ENCODE measurements around the gene LARP1.

The LARP1 gene

DNA sequence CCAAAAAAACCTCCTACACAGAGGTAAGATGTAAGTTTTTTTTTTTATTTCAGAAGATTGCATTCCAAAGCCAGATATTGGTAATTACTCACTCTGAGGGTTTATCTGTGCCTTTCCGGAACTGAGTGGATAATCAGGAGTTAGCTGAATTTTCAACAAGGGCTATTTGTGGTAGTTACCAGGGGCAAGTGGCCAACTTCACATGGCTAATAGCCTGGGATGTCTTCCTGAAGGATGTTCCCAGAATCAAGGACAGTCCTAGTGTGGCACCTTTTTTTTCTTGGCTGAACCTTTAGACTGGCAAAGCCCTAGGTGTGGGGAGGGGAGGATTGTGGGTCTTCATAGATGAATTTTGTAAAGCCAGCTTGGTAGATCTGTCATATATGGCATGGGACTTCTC lies 7.1 kb downstream of the LARP1 start:
- H3K9ac ChIP-seq (ENCODE audit: low read length in 2 of 2), result no peak overlapping the region
- no peak overlapping the region for H3K27ac ChIP-seq (ENCODE audit: low read length)
- H3K4me1 ChIP-seq (ENCODE audit: control insufficient read depth, insufficient read depth, low read length), result peaks cover 40% of the 10 kb centered on the region
- no peaks in the 10 kb centered on the region for H3K27me3 ChIP-seq (ENCODE audit: control insufficient read depth in 1 of 2, insufficient read depth in 2 of 2, low read length in 2 of 2)
- H3K9me3 ChIP-seq (ENCODE audit: control insufficient read depth in 2 of 2, low read length in 2 of 2), result no peaks in the 10 kb centered on the region
- no peak overlapping the region for H3K4me3 ChIP-seq (ENCODE audit: low read length in 2 of 2)
- H3K36me3 ChIP-seq (ENCODE audit: control insufficient read depth in 2 of 2, insufficient read depth in 2 of 2, low read length in 2 of 2), result no peaks in the 10 kb centered on the region

DNA sequence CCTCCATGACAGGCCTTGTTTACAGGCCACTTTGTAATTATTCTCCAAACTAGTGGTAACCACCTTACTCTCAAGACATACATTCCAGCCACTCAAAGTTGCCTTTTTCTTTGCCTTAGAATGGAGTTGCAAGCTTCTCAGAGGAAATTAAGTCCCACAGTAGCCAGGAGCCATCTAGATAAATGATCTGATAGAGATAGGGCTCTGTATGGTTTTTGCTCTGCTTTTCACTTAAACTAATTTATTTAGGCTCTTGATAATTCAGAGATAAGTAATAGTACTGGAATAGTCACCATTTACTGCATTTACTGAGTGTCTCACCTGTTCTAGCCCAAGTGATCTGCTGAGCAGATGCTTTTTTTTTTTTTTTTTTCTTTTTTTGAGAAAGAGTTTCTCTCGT lies 7.5 kb downstream of the LARP1 start:
- Histone ChIP-seq H3K9ac (ENCODE audit: low read length in 2 of 2) (no peak overlapping the region), H3K9me3 (ENCODE audit: control insufficient read depth in 2 of 2, low read length in 2 of 2) (no peaks in the 10 kb centered on the region), H3K4me3 (ENCODE audit: low read length in 2 of 2) (no peak overlapping the region), H3K36me3 (ENCODE audit: control insufficient read depth in 2 of 2, insufficient read depth in 2 of 2, low read length in 2 of 2) (no peaks in the 10 kb centered on the region), H3K27ac (ENCODE audit: low read length) (no peak overlapping the region), H3K4me1 (ENCODE audit: control insufficient read depth, insufficient read depth, low read length) (peaks cover 42% of the 10 kb centered on the region), H3K27me3 (ENCODE audit: control insufficient read depth in 1 of 2, insufficient read depth in 2 of 2, low read length in 2 of 2) (no peaks in the 10 kb centered on the region)

DNA sequence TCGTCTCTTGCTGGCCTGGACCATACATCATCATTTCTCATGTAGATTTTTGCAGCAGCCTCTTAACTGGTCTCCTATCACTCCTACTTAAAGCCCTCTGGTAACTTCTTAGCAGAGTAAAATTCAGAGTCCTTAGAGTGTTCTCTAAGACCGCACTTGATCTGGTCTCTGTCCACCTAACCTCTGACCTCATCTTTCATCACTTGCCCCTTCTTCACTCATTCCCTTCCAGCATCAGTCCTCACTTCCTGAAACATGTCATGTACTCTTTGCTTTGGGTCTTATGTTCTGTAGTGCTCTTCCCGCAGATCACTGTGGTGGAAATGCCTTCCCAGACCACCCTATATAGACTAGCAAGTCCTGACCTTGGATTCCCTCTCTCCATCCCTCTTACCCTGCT lies 9.8 kb downstream of the LARP1 start:
- Histone ChIP-seq H3K4me3 (ENCODE audit: low read length in 2 of 2) (no peak overlapping the region), H3K9ac (ENCODE audit: low read length in 2 of 2) (no peak overlapping the region), H3K27ac (ENCODE audit: low read length) (no peak overlapping the region), H3K27me3 (ENCODE audit: control insufficient read depth in 1 of 2, insufficient read depth in 2 of 2, low read length in 2 of 2) (no peaks in the 10 kb centered on the region), H3K9me3 (ENCODE audit: control insufficient read depth in 2 of 2, low read length in 2 of 2) (no peaks in the 10 kb centered on the region), H3K36me3 (ENCODE audit: control insufficient read depth in 2 of 2, insufficient read depth in 2 of 2, low read length in 2 of 2) (peaks cover 0 to 2% of the 10 kb centered on the region in 2 donors), H3K4me1 (ENCODE audit: control insufficient read depth, insufficient read depth, low read length) (peaks cover 41% of the 10 kb centered on the region)

DNA sequence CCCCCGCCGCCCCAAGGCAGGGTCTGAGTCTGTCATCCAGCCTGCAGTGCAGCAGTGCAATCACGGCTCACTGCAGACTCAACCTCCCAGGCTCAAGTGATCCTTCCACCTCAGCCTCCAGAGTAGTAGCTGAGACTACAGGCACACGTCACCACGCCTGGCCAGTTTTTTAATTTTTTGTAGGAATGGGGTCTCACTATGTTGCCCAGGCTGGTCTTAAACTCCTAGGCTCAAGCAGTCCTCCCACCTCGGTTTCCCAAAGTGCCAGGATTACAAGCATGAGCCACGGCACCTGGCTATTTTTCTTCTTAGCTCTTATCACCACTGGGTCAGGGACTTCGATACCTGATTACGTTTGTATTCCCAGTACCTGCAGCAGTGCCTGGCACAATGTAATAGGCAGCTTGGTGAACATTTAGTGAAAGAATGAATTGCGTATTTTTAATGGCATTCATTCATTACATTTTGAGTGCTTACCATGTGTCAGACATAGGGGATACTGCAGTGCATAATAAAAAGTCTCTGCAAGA lies 10.3 kb downstream of the LARP1 start:
- peaks cover 0 to 2% of the 10 kb centered on the region in 2 donors for H3K36me3 ChIP-seq (ENCODE audit: control insufficient read depth in 2 of 2, insufficient read depth in 2 of 2, low read length in 2 of 2)
- no peaks in the 10 kb centered on the region for H3K9me3 ChIP-seq (ENCODE audit: control insufficient read depth in 2 of 2, low read length in 2 of 2)
- no peak overlapping the region for H3K9ac ChIP-seq (ENCODE audit: low read length in 2 of 2)
- H3K4me3 ChIP-seq (ENCODE audit: low read length in 2 of 2), result no peak overlapping the region
- H3K27me3 ChIP-seq (ENCODE audit: control insufficient read depth in 1 of 2, insufficient read depth in 2 of 2, low read length in 2 of 2), result no peaks in the 10 kb centered on the region
- peaks cover 44% of the 10 kb centered on the region for H3K4me1 ChIP-seq (ENCODE audit: control insufficient read depth, insufficient read depth, low read length)
- H3K27ac ChIP-seq (ENCODE audit: low read length), result no peak overlapping the region

DNA sequence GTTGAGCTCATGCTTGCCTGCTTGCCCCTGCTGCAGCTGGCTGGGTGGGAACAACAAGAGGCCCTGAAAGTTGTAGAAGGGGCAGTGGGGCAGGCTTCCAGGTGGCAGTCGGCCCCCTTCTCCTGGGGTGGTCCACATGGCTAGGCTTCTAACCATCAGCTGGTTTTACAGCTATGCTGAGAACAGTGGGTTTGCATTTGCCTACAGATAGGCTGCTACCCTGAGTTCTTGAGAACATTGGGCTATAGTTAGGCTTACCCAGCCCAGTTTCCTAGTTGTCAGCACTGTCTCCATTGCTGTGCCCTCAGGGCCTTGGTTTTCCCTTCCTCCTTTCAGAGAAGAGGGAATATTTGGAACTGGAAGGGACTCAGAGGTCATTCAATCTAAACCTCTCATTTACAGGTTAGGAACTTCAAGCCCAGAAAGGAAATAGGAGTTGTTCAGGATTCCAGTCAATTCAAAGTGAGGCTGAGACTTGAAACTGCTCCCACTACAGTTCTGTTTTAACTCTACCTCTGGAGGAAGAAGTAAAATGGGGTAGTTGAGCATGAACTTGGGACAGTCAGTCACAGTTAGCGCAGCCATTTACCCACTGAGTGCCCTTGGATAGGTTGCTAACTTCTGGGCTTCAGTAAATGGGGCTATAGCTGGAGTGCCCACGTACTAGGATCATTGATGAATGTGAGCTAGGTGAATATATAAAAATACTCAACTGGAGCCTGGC lies 11.5 kb downstream of the LARP1 start:
- peaks cover 46% of the 10 kb centered on the region for H3K4me1 ChIP-seq (ENCODE audit: control insufficient read depth, insufficient read depth, low read length)

DNA sequence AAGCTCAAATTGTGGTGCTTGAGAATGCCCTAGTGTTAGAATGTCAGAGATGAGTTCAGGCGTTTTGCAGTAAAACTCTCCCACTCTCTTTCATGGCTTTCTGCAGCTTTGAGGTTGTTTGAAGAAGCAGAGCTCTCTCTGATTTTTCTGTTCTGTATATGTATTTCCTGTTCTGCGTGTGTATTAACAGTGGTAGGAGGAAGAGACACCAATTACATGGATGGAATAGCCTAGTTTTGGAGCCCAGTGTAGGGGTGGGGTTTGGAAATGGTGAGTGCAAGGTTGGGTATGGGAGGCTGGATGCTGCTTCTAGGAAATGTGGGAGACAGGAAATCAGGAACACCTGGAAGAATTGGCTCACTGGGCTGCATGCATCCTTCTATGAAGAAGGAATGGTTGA lies 12.4 kb downstream of the LARP1 start:
- H3K27ac ChIP-seq (ENCODE audit: low read length), result peak overlapping the region; percentile 24
- H3K4me1 ChIP-seq (ENCODE audit: control insufficient read depth, insufficient read depth, low read length), result peaks cover 46% of the 10 kb centered on the region

More for the DNA sequence above, 11.5 kb downstream of the LARP1 start:
- Histone ChIP-seq H3K9ac (ENCODE audit: low read length in 2 of 2) (no peak overlapping the region), H3K27me3 (ENCODE audit: control insufficient read depth in 1 of 2, insufficient read depth in 2 of 2, low read length in 2 of 2) (no peaks in the 10 kb centered on the region), H3K9me3 (ENCODE audit: control insufficient read depth in 2 of 2, low read length in 2 of 2) (no peaks in the 10 kb centered on the region), H3K36me3 (ENCODE audit: control insufficient read depth in 2 of 2, insufficient read depth in 2 of 2, low read length in 2 of 2) (peaks cover 0 to 2% of the 10 kb centered on the region in 2 donors), H3K27ac (ENCODE audit: low read length) (peak overlapping the region; percentile 24), H3K4me3 (ENCODE audit: low read length in 2 of 2) (peak overlapping the region in 1 of 2 donors; percentile 35)

DNA sequence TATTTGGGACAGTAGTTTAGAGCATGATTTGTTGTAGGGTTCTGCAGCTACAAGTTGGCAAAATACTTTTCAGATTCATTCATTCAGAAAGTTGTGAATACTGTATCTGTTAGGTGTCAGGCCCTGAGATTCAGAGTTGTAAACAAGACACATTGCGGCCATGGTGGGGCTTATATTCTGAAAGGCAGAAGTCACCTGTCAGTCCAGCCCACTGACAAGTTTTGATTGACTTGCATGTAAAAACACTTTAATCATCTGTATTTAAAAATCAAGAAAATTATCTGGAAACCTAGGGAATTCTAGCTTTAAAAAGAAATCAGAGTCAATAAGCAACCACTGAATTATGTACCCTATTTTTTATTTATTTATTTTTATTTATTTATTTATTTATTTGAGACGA lies 13.0 kb downstream of the LARP1 start:
- Histone ChIP-seq H3K27ac (ENCODE audit: low read length) (no peak overlapping the region), H3K27me3 (ENCODE audit: control insufficient read depth in 1 of 2, insufficient read depth in 2 of 2, low read length in 2 of 2) (no peaks in the 10 kb centered on the region), H3K36me3 (ENCODE audit: control insufficient read depth in 2 of 2, insufficient read depth in 2 of 2, low read length in 2 of 2) (peaks cover 0 to 2% of the 10 kb centered on the region in 2 donors), H3K4me3 (ENCODE audit: low read length in 2 of 2) (no peak overlapping the region), H3K9me3 (ENCODE audit: control insufficient read depth in 2 of 2, low read length in 2 of 2) (no peaks in the 10 kb centered on the region), H3K4me1 (ENCODE audit: control insufficient read depth, insufficient read depth, low read length) (peaks cover 48% of the 10 kb centered on the region), H3K9ac (ENCODE audit: low read length in 2 of 2) (no peak overlapping the region)

More for the DNA sequence above, 12.4 kb downstream of the LARP1 start:
- peaks cover 0 to 2% of the 10 kb centered on the region in 2 donors for H3K36me3 ChIP-seq (ENCODE audit: control insufficient read depth in 2 of 2, insufficient read depth in 2 of 2, low read length in 2 of 2)
- no peaks in the 10 kb centered on the region for H3K9me3 ChIP-seq (ENCODE audit: control insufficient read depth in 2 of 2, low read length in 2 of 2)
- no peak overlapping the region for H3K9ac ChIP-seq (ENCODE audit: low read length in 2 of 2)
- H3K27me3 ChIP-seq (ENCODE audit: control insufficient read depth in 1 of 2, insufficient read depth in 2 of 2, low read length in 2 of 2), result no peaks in the 10 kb centered on the region
- no peak overlapping the region for H3K4me3 ChIP-seq (ENCODE audit: low read length in 2 of 2)

DNA sequence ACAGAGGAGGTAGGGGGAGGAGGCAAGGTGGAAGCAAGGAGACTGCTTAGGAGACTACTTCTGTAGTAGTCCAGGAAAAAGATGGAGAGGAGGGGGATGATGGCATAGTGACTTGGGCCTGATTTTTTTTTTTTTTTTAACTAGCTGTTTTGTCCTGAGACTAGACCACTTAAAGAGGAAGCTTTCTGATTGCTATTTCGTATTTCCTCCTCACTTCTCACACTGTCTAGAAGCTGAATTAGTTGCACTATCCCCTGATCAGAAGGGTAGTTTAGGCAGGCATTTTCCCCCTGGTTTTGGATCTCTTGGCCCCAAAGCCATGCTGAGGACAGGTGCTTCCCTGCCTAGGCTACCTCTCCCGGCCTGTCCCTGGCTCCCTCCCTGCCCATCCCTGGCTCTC lies 14.9 kb downstream of the LARP1 start:
- no peaks in the 10 kb centered on the region for H3K27me3 ChIP-seq (ENCODE audit: control insufficient read depth in 1 of 2, insufficient read depth in 2 of 2, low read length in 2 of 2)
- H3K9me3 ChIP-seq (ENCODE audit: control insufficient read depth in 2 of 2, low read length in 2 of 2), result no peaks in the 10 kb centered on the region
- H3K4me1 ChIP-seq (ENCODE audit: control insufficient read depth, insufficient read depth, low read length), result peaks cover 64% of the 10 kb centered on the region
- H3K4me3 ChIP-seq (ENCODE audit: low read length in 2 of 2), result no peak overlapping the region
- peaks cover 0 to 2% of the 10 kb centered on the region in 2 donors for H3K36me3 ChIP-seq (ENCODE audit: control insufficient read depth in 2 of 2, insufficient read depth in 2 of 2, low read length in 2 of 2)
- no peak overlapping the region for H3K27ac ChIP-seq (ENCODE audit: low read length)
- H3K9ac ChIP-seq (ENCODE audit: low read length in 2 of 2), result peak overlapping the region in 1 of 2 donors; percentile 1

DNA sequence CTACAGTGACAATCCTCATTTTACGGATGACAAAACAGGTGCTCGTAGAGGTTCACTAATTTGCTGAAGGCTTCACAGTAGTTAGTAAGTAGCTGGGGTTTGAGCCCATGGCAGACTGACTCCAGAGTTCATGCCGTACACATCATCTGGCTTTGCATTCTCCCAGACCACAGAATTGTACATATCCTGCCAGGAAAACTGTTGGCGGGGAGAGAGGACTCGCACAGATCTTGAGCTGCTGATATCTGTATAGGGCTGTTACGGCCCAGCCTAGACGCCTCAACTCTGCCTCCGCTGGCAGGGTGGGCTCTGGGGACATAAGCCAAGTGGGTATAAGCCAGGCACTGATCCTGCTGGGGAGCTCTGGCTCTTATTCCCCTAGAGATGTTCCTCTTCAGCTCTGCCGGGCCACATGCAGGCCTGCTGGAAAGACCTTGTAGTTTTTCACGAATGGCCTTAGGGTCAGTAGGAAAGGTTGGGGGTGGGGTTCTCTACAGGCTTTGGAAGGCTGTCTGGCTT lies 16.3 kb downstream of the LARP1 start:
- H3K4me1 ChIP-seq (ENCODE audit: control insufficient read depth, insufficient read depth, low read length), result peaks cover 53% of the 10 kb centered on the region
- H3K27me3 ChIP-seq (ENCODE audit: control insufficient read depth in 1 of 2, insufficient read depth in 2 of 2, low read length in 2 of 2), result no peaks in the 10 kb centered on the region
- H3K4me3 ChIP-seq (ENCODE audit: low read length in 2 of 2), result peak overlapping the region; percentile 25 to 57
- H3K27ac ChIP-seq (ENCODE audit: low read length), result peak overlapping the region; percentile 31
- H3K9ac ChIP-seq (ENCODE audit: low read length in 2 of 2), result peak overlapping the region; percentile 47 to 56
- no peaks in the 10 kb centered on the region for H3K9me3 ChIP-seq (ENCODE audit: control insufficient read depth in 2 of 2, low read length in 2 of 2)
- peaks cover 0 to 2% of the 10 kb centered on the region in 2 donors for H3K36me3 ChIP-seq (ENCODE audit: control insufficient read depth in 2 of 2, insufficient read depth in 2 of 2, low read length in 2 of 2)

DNA sequence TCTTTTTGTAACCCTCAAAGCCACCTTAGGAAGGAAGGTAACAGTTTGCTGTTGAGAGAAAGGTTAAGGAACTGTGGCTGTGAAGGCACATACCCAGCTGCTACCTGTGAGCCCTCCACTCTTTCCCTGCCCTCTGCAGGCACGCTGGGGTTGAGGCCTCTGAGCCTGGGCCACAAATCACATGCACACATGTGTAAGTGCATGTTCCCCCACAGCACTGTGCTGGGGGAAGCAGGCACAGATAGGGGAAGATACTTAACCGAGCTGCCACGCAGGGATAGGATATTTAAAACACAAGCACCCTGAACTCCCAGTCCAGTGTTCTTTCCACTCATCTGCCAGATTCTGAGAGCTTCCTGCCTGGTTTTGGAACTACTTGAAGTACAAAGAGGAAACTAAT lies 18.1 kb downstream of the LARP1 start:
- no peaks in the 10 kb centered on the region for H3K27me3 ChIP-seq (ENCODE audit: control insufficient read depth in 1 of 2, insufficient read depth in 2 of 2, low read length in 2 of 2)
- no peak overlapping the region for H3K9ac ChIP-seq (ENCODE audit: low read length in 2 of 2)
- H3K4me3 ChIP-seq (ENCODE audit: low read length in 2 of 2), result no peak overlapping the region
- peaks cover 42% of the 10 kb centered on the region for H3K4me1 ChIP-seq (ENCODE audit: control insufficient read depth, insufficient read depth, low read length)
- H3K9me3 ChIP-seq (ENCODE audit: control insufficient read depth in 2 of 2, low read length in 2 of 2), result no peaks in the 10 kb centered on the region
- H3K27ac ChIP-seq (ENCODE audit: low read length), result no peak overlapping the region
- H3K36me3 ChIP-seq (ENCODE audit: control insufficient read depth in 2 of 2, insufficient read depth in 2 of 2, low read length in 2 of 2), result no peaks in the 10 kb centered on the region

DNA sequence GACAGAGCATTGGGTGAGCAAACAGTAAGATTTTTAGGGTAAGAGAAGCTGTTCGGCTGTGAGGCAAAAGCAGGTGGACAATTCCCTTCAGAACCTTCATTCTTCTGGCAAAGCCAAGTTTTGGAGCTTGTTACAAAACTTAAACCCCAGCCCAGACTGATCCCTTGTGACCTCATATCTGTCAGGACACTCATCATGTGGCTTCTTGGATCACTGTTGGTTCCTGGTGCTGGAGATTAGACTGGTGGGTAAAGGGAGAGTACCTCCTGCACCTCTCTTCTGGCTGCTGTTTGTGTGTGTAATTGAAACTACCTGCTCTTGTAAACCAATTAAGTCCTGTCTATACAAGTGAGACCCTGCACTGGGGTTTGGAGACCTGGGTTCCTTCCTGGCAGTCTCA lies 21.0 kb downstream of the LARP1 start:
- peaks cover 43% of the 10 kb centered on the region for H3K4me1 ChIP-seq (ENCODE audit: control insufficient read depth, insufficient read depth, low read length)
- H3K27ac ChIP-seq (ENCODE audit: low read length), result no peak overlapping the region

More for the DNA sequence above, 21.0 kb downstream of the LARP1 start:
- no peak overlapping the region for H3K4me3 ChIP-seq (ENCODE audit: low read length in 2 of 2)
- no peaks in the 10 kb centered on the region for H3K36me3 ChIP-seq (ENCODE audit: control insufficient read depth in 2 of 2, insufficient read depth in 2 of 2, low read length in 2 of 2)
- no peaks in the 10 kb centered on the region for H3K27me3 ChIP-seq (ENCODE audit: control insufficient read depth in 1 of 2, insufficient read depth in 2 of 2, low read length in 2 of 2)
- H3K9me3 ChIP-seq (ENCODE audit: control insufficient read depth in 2 of 2, low read length in 2 of 2), result no peaks in the 10 kb centered on the region
- H3K9ac ChIP-seq (ENCODE audit: low read length in 2 of 2), result no peak overlapping the region

Data from stomach smooth muscle (tissue), 2 donors.